HL-60/S4 (cell line): ENCODE measurements around the gene IDH3G.

Source experiments
- in situ Hi-C: fragments of 300-500 bp; cut with MboI; formaldehyde crosslinking; loops from 2 replicates; pipeline ENCODE4 v1.14.3; 2022; ENCODE audit warnings: low sequenced_read_pairs

Gene IDH3G

GRCh38 chrX:153773741-153774575 lies 20.2 kb downstream of the IDH3G start:
- in situ Hi-C loops, result no loop called here

- in situ Hi-C loops, result no loop called here
Measured at GRCh38 chrX:153773218-153773611, 21.0 kb downstream of the IDH3G start.

DNA sequence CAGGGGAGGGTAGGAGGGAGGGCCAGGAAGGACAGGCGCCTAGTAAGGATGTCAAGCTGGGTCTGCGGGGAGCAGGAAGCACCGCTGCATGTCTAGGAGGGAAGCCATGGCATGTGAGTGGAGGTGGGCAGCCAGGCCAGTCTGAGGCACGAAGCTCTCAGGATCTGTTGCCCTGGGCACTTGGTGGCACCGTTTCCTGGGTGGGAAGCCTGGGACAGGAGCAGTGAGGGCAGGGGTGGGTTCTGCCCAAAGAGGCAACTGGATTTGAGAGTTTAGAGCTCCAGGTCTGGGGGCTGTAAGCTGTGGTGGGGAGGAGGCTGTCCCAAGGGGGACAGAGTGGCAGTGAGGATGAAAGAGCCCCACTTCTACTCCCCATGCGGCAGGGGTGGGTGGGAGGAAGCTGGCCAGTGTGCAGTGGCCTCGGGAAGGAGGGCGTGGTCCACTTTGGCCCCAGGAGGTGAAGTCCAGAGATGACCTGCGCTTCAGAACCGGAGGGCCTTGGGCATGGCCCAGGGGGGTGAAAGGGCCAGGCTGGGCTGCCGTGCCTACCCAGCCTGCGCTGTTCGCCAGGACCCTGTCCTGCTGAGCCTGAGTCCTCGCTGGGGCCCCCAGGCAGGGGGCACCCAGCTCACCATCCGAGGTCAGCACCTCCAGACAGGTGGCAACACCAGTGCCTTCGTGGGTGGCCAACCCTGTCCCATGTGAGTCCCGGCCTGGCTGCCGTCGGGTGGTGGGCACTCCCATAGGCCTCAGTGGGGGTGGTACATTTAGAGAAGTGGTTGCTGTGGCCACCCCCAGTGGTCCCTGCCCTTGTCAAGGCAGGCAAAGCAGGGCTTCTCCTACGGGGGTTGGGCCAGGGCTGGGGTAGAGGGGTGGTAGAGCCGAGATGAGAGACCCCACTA lies 21.6 kb downstream of the IDH3G start:
- in situ Hi-C loops, result no loop called here

GRCh38 chrX:153771415-153772315 lies 22.5 kb downstream of the IDH3G start:
- in situ Hi-C loops, result no loop called here

GRCh38 chrX:153770601-153771414 lies 23.4 kb downstream of the IDH3G start:
- in situ Hi-C loops, result no loop called here

DNA sequence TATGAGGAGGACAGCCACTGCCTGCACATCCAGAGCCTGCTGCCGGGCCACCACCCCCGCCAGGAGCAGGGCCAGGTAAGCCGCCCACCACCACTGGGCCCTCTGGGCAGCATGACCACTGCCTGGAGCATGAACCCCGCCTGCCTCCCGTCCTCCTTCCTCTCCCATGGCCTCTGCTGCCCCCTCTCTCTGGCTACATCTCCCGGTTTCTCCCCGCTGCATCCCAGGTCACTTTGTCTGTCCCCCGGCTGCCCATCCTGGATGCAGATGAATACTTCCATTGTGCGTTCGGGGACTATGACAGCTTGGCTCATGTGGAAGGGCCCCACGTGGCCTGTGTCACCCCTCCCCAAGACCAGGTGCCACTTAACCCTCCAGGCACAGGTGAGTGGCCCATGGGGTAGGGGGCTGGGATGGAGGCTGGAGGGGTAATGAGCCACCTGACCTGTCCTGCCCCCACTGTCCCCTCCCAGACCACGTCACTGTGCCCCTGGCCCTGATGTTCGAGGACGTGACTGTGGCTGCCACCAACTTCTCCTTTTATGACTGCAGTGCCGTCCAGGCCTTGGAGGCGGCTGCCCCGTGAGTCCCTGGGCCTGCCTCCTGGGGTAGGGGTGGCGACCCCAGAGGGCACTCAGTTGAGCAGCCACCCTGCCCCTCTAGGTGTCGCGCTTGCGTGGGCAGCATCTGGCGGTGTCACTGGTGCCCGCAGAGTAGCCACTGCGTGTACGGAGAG lies 24.1 kb downstream of the IDH3G start:
- in situ Hi-C loops, result no loop called here

- in situ Hi-C loops, result no loop called here
Measured at GRCh38 chrX:153769158-153769864, 24.9 kb downstream of the IDH3G start.

- in situ Hi-C loops, result no loop called here
Measured at GRCh38 chrX:153768311-153769157, 25.6 kb downstream of the IDH3G start.

DNA sequence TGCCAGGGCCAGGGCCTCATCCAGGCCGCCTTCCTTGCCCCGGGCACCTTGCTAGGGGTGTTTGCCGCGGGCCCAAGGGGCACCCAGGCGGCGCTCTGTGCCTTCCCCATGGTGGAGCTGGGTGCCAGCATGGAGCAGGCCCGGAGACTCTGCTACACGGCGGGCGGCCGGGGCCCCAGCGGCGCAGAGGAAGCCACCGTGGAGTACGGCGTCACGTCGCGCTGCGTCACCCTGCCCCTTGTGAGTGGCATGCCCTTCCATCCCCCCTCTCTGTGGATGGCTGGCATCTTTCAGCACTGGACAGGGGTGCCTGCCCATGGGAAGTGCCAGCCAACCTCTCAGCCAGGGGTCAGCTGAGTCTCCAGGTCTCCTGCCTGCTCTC lies 26.5 kb downstream of the IDH3G start:
- in situ Hi-C loops, result no loop called here

GRCh38 chrX:153766871-153767673 lies 27.1 kb downstream of the IDH3G start:
- in situ Hi-C loops, result no loop called here

DNA sequence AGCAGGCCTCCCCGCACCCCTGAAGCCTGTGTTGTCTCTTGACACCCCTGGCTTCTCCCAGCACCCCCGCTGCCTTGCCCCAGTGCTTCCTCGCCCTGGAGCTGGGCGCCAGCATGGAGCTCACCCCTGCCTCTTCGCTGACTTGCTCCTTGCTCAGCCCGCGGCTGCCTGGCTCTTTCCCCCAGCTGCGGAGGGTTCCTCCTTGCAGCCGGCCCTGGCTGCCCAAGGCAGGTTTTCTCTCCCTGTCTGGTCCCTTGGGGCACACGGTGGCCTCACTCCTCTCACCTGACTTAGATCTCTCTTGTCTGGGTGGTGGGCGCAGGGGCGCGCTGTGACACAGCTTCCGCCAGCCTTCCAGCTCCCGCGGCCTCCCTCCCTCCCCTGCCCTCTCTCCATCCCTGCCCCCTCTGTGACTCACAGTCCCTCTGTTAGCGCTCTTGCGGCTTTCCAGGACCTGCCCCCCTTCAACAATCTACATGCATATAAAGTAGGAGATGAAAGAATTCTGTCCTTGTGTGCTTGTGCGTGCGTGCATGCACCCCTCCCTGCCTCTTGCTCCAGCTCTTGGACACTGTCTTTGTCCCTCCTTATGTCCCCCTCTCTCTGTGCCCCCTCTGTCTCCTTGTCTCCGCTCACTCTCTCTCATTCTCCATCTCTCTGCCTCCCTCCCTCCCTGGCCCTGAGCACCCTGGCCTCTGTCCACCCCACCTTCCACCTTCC lies 27.9 kb downstream of the IDH3G start:
- in situ Hi-C loops, result no loop called here

GRCh38 chrX:153765138-153766079 lies 28.8 kb downstream of the IDH3G start:
- in situ Hi-C loops, result no loop called here

DNA sequence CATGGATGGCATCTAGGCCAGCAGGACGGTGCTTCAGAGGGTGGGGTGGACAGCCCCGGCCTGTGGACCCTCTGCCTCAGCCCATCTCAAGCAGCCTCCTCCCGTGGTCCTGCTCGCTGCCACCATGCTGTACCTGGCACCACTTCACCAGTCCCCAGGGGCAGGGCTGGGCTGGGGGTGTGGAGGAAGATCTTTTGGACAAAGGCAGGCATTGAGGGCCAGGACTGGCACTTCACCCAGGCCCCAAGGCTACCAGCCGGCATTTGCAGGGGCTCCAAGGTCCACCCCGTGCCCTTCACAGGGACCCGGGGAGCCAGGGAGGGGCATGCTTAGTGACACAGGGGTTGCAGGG lies 29.4 kb downstream of the IDH3G start:
- in situ Hi-C loops, result no loop called here

GRCh38 chrX:153763989-153764755 lies 30.0 kb downstream of the IDH3G start, which contains the start of gene PLXNB3:
Gene PLXNB3 (plus strand): TSS chrX:153764249. CDS start chrX:153765536, 1,287 bp downstream.
- in situ Hi-C loops, result no loop called here
